Eye (tissue), 1 donor: Measurements from ENCODE around the gene CST9.
"Not testable (repeated sequence)": the region's sequence is repeated elsewhere in the genome, so short reads cannot be mapped to it uniquely, and the experiment has no call there.

ENCODE experiments used
- DNase-seq: peaks from one replicate; pipeline ENCODE4 v3.0.0-alpha.2; 2015

Gene CST9

GRCh38 chr20:23585808-23586734 lies 19.6 kb downstream of the CST9 start:
- DNase-seq, result no peak

GRCh38 chr20:23585449-23585807 lies 20.3 kb downstream of the CST9 start:
- no peak for DNase-seq

GRCh38 chr20:23584434-23585199 lies 21.1 kb downstream of the CST9 start:
- DNase-seq, result no peak

- DNase-seq, result no peak
Measured at GRCh38 chr20:23583526-23583925, 22.2 kb downstream of the CST9 start.

- DNase-seq, result no peak
Measured at GRCh38 chr20:23582293-23582692, 23.4 kb downstream of the CST9 start.

- not testable (repeated sequence) for DNase-seq
Measured at GRCh38 chr20:23581833-23582232, 23.9 kb downstream of the CST9 start.

GRCh38 chr20:23574977-23575376 lies 30.7 kb downstream of the CST9 start:
- DNase-seq, result no peak

- DNase-seq, result no peak
Measured at GRCh38 chr20:23570178-23570760, 35.4 kb downstream of the CST9 start.

GRCh38 chr20:23569570-23569969 lies 36.1 kb downstream of the CST9 start:
- DNase-seq, result no peak

- DNase-seq, result no peak
Measured at GRCh38 chr20:23568971-23569330, 36.8 kb downstream of the CST9 start.

- no peak for DNase-seq
Measured at GRCh38 chr20:23568320-23568970, 37.3 kb downstream of the CST9 start, which contains the start of gene CST9L. TSS of gene CST9L (minus strand) at chr20:23568484. CDS start at chr20:23568450, 34 bp downstream.

- no peak for DNase-seq
Measured at GRCh38 chr20:23566199-23566932, 39.4 kb downstream of the CST9 start.

GRCh38 chr20:23565503-23566045 lies 40.1 kb downstream of the CST9 start:
- DNase-seq, result no peak

GRCh38 chr20:23564927-23565326 lies 40.8 kb downstream of the CST9 start:
- no peak for DNase-seq

- no peak for DNase-seq
Measured at GRCh38 chr20:23562721-23563342, 42.9 kb downstream of the CST9 start.

GRCh38 chr20:23554401-23554800 lies 51.3 kb downstream of the CST9 start:
- no peak for DNase-seq
